Epithelial cell of esophagus (primary cell): Measurements from ENCODE around the gene SEMA4B.
A peak's percentile ranks its signal among the peaks of the same experiment; 100 is the strongest.

Source experiments
- DNase-seq: peaks from one replicate; pipeline ENCODE4 v3.0.0; 2010; ENCODE audit warnings: low read depth
- H3K4me3 ChIP-seq: 2 replicates; pipeline ENCODE4 v1.5.1; 2011; ENCODE audit warnings: mild to moderate bottlenecking, low read length, control low read depth
- TF ChIP-seq, protein P1 (sequence below): IDR thresholded peaks from 2 replicates; pipeline ENCODE4 v1.5.1; 2011; ENCODE audit warnings: low read depth, mild to moderate bottlenecking, low read length, control low read depth, inconsistent platforms; ENCODE audit not compliant: insufficient read depth; ENCODE audit errors: missing control alignments

Gene SEMA4B

DNA sequence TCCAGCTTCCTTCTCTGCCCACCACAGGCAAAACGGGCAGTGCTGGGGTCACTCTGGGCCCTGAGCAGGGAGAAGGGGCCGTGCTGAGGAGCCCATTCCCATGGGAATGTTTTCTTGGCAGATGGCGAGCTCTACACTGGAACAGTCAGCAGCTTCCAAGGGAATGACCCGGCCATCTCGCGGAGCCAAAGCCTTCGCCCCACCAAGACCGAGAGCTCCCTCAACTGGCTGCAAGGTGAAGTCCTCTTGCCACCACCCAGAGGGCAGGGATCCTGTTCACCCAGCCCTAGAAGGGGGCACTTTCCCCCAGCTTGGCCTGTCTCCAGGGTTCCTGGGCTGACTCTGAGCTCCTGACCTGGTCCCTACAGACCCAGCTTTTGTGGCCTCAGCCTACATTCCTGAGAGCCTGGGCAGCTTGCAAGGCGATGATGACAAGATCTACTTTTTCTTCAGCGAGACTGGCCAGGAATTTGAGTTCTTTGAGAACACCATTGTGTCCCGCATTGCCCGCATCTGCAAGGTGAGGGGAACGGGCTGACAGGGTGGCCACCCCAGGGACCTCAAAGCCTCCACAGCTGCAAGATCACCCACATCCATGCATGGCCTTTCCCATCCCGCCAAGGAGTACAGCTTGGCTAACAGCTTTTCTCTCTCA lies 20.2 kb downstream of the SEMA4B start:
- TF ChIP-seq, protein P1, sequence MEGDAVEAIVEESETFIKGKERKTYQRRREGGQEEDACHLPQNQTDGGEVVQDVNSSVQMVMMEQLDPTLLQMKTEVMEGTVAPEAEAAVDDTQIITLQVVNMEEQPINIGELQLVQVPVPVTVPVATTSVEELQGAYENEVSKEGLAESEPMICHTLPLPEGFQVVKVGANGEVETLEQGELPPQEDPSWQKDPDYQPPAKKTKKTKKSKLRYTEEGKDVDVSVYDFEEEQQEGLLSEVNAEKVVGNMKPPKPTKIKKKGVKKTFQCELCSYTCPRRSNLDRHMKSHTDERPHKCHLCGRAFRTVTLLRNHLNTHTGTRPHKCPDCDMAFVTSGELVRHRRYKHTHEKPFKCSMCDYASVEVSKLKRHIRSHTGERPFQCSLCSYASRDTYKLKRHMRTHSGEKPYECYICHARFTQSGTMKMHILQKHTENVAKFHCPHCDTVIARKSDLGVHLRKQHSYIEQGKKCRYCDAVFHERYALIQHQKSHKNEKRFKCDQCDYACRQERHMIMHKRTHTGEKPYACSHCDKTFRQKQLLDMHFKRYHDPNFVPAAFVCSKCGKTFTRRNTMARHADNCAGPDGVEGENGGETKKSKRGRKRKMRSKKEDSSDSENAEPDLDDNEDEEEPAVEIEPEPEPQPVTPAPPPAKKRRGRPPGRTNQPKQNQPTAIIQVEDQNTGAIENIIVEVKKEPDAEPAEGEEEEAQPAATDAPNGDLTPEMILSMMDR: peak; percentile 64
- peak; percentile 62 for DNase-seq
- H3K4me3 ChIP-seq: no peak overlapping the region

DNA sequence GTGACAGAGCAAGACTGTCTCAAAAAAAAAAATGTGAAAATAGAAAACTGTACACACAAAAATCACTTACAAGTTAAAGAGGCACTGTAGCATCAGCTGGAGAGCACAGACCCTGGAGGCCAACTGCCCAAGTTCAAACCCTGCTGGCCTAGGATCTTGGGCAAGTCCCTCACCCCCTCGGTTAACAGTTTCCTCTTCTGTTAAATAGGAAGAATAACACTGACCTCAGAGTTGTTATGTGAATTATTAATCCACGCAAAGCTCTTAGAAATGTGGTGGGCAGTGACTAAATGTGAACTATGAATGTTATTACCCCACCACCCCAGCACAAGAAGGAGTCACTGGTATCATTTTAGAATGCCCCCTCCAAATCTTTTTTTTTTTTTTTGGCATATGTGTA lies 21.4 kb downstream of the SEMA4B start:
- no peak for DNase-seq
- H3K4me3 ChIP-seq: no peak overlapping the region
- TF ChIP-seq, protein P1: no peak

DNA sequence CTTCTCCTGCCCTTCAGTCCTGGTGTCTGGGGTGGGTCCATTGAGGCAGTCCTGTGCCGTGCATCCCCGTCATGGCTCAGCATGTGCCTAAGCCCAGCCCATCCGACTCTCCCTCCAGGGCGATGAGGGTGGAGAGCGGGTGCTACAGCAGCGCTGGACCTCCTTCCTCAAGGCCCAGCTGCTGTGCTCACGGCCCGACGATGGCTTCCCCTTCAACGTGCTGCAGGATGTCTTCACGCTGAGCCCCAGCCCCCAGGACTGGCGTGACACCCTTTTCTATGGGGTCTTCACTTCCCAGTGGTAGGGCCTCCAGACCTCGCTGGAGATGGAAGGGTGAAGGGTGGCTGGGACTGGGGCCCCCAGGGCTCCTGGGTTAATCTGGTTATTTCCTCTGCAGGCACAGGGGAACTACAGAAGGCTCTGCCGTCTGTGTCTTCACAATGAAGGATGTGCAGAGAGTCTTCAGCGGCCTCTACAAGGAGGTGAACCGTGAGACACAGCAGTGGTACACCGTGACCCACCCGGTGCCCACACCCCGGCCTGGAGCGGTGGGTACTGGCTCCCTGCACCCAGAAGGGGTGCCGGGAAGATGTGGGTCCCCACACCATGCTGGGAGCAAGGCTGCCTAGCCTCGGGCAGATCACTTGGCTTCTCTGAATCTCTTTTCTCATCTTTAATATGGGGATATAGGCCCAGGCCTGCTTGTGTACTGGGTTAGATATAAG lies 22.5 kb downstream of the SEMA4B start:
- DNase-seq: no peak
- TF ChIP-seq, protein P1: no peak
- H3K4me3 ChIP-seq: no peak overlapping the region

DNA sequence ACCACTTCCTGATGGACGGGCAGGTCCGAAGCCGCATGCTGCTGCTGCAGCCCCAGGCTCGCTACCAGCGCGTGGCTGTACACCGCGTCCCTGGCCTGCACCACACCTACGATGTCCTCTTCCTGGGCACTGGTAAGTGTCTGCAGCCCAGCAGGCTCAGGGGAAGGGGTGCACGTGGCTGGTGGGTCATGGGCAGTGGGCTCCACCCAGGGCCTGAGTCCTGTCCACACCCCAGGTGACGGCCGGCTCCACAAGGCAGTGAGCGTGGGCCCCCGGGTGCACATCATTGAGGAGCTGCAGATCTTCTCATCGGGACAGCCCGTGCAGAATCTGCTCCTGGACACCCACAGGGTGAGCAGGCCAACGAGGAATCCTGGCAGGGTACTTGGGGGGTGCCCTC lies 23.9 kb downstream of the SEMA4B start:
- DNase-seq: no peak
- no peak overlapping the region for H3K4me3 ChIP-seq
- TF ChIP-seq, protein P1: no peak

DNA sequence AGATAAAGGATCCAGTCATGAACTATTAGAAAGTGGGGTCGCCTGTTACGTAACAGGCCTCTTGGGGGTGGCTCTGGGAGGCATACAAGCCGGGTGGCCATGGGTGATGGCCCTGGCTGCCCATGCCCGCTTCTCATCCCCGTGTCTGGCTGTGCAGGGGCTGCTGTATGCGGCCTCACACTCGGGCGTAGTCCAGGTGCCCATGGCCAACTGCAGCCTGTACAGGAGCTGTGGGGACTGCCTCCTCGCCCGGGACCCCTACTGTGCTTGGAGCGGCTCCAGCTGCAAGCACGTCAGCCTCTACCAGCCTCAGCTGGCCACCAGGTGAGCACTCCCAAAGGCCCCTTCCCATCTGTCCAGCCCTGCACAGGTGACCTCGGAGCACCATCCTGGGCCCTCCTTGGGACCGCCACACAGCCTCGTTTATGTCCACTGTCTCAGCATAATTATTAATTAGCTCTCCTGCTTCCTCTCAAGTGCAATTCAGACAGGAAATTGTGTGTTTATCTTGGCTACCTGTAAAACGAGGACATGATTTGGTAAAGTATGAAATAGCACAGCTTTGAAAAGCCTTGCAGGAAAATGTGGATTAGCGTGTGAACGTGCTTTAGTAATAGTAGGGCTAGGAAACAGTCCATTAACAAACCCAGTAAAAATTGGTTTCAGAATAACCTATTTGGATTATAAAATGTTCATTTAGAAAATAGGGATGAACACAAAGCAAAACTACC lies 24.5 kb downstream of the SEMA4B start:
- no peak for DNase-seq
- no peak overlapping the region for H3K4me3 ChIP-seq
- TF ChIP-seq, protein P1: no peak

DNA sequence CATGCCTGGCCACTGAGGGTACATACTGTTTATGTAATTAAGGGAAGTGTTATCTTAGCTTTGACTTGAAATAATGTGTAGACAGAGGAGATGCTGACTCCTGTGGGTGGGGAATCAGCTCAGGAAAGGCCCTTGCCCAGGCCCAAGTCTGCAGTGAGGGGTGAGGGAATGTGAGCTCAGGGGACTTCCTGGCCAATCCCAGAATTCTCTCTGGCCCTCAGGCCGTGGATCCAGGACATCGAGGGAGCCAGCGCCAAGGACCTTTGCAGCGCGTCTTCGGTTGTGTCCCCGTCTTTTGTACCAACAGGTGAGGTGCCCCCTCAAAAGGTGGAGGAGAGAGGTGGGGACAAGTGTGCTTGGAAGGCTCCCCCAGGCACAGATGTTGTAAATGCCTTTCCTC lies 26.2 kb downstream of the SEMA4B start:
- TF ChIP-seq, protein P1: no peak
- DNase-seq: no peak
- H3K4me3 ChIP-seq: no peak overlapping the region
